Measurements from ENCODE around the gene OSCAR.

Gene OSCAR

GRCh38 chr19:54138489-54139256 is 38.1 kb upstream of the OSCAR start:
- TF ChIP-seq CTCF (IDR thresholded peaks at IDR 0.05), result no peak

GRCh38 chr19:54137699-54138488 is 37.3 kb upstream of the OSCAR start, which contains the start of gene CNOT3:
CNOT3 (plus strand) TSS chr19:54137762; CDS start chr19:54142979, 5,217 bp downstream.
- no peak for TF ChIP-seq CTCF (IDR thresholded peaks at IDR 0.05)

- no peak for TF ChIP-seq CTCF (IDR thresholded peaks at IDR 0.05)
These were observed 36.5 kb upstream of the OSCAR start for GRCh38 chr19:54136864-54137698.

GRCh38 chr19:54136086-54136863 is 35.7 kb upstream of the OSCAR start:
- no peak for TF ChIP-seq CTCF (IDR thresholded peaks at IDR 0.05)

GRCh38 chr19:54133957-54134590 is 33.5 kb upstream of the OSCAR start:
- no peak for TF ChIP-seq CTCF (IDR thresholded peaks at IDR 0.05)

- TF ChIP-seq CTCF (IDR thresholded peaks at IDR 0.05), result no peak
These were observed 32.8 kb upstream of the OSCAR start for GRCh38 chr19:54133312-54133956.

Measured in LNCAP (cell line).